GM12878 (cell line): Measurements from ENCODE around the gene TK2. TPM values are rescaled to one million over a fixed set of nuclear protein-coding genes. Genes with fewer than 3 reads are reported as not detected.

ENCODE experiments used
- ATAC-seq: fragments of 200-7000 bp; cut with Tn5 transposase; 3 replicates; pipeline ENCODE4 v1.9.1; 2020; ENCODE audit warnings: mild to moderate bottlenecking, moderate library complexity
- BruUV-seq: library from RNA; stranded (reverse); fragments of 400-500 nt; replicated peaks from 2 replicates; lab custom pipeline; 2021; lab: Mats Ljungman, UMichigan
- CTCF ChIA-PET: fragments of 300-600 bp; sonication (Branson Sonifier 250); formaldehyde crosslinking; extraction: SDS; loops from one replicate; lab custom pipeline; 2021; ENCODE audit warnings: inconsistent platforms; lab: Yijun Ruan, JAX
- POLR2A ChIA-PET: fragments of 350-600 bp; formaldehyde crosslinking; extraction: SDS; loops from one replicate; lab custom pipeline; 2021; ENCODE audit warnings: inconsistent platforms; lab: Charles Lee
- RAD21 ChIA-PET: fragments of 300-600 bp; sonication (Branson Sonifier 250); formaldehyde crosslinking; loops from one replicate; lab custom pipeline; 2023; ENCODE audit warnings: antibody characterized with exemption; ENCODE audit not compliant: unreplicated experiment; lab: Charles Lee
- SMC1A ChIA-PET: fragments of 300-600 bp; sonication (Branson Sonifier 250); formaldehyde crosslinking; loops from one replicate; lab custom pipeline; 2023; ENCODE audit not compliant: unreplicated experiment, uncharacterized antibody; lab: Charles Lee
- DNase-seq: peaks from one replicate; pipeline ENCODE4 v3.0.0-alpha.2; 2011; ENCODE audit warnings: low read depth, low spot score
- FAIRE-seq: peaks from 3 replicates; lab custom pipeline; 2011; peaks lifted over from hg19 to GRCh38; lab: Jason Lieb, UNC
- H2AFZ ChIP-seq: 2 replicates; pipeline ENCODE4 v1.6.0; 2011; ENCODE audit warnings: low read depth, low read length, control low read depth; ENCODE audit not compliant: control insufficient read depth
- H3K27ac ChIP-seq: 2 replicates; pipeline ENCODE4 v1.5.1; 2011; ENCODE audit warnings: control low read depth; ENCODE audit not compliant: control insufficient read depth, insufficient read depth
- H3K27me3 ChIP-seq, 2 experiments: replicated peaks in 1 of 2; 2 replicates each; pipeline versions ENCODE4 v1.6.0 to v1.6.1; 2011; ENCODE audit warnings: low read length in 1 of 2; ENCODE audit not compliant: control insufficient read depth in 2 of 2, insufficient read depth in 2 of 2
- H3K36me3 ChIP-seq, 2 experiments: 2 replicates each; pipeline ENCODE4 v1.5.1; 2011; ENCODE audit warnings: low read length in 1 of 2; ENCODE audit not compliant: control insufficient read depth in 2 of 2, insufficient read depth in 2 of 2
- H3K4me1 ChIP-seq: 2 replicates; pipeline ENCODE4 v1.6.1; 2011; ENCODE audit warnings: mild to moderate bottlenecking, low read length, moderate library complexity, mixed read lengths; ENCODE audit not compliant: control insufficient read depth, insufficient read depth
- H3K4me2 ChIP-seq: 2 replicates; pipeline ENCODE4 v1.6.0; 2011; ENCODE audit warnings: control low read depth; ENCODE audit not compliant: control insufficient read depth, insufficient read depth
- H3K4me3 ChIP-seq: fragments of 200-600 bp; sonication (generic); 2 replicates; pipeline ENCODE4 v1.5.1; 2016
- H3K79me2 ChIP-seq: 2 replicates; pipeline ENCODE4 v1.6.0; 2011; ENCODE audit warnings: low read length; ENCODE audit not compliant: control insufficient read depth, insufficient read depth
- H3K9ac ChIP-seq: 2 replicates; pipeline ENCODE4 v1.8.0; 2011; ENCODE audit warnings: low read length, control low read depth, mixed read lengths; ENCODE audit not compliant: control insufficient read depth, insufficient read depth
- H3K9me3 ChIP-seq: replicated peaks from 3 replicates; pipeline ENCODE4 v1.5.1; 2011; ENCODE audit warnings: mild to moderate bottlenecking, low read length; ENCODE audit not compliant: control insufficient read depth, insufficient read depth
- H4K20me1 ChIP-seq: 2 replicates; pipeline ENCODE4 v1.6.0; 2011; ENCODE audit not compliant: control insufficient read depth, insufficient read depth
- BCL11A ChIP-seq: IDR thresholded peaks from 2 replicates; pipeline ENCODE4 v1.6.1; 2011; ENCODE audit warnings: low read depth, low read length
- CHD2 ChIP-seq: IDR thresholded peaks from 2 replicates; pipeline ENCODE4 v1.6.1; 2011; ENCODE audit warnings: low read depth, low read length, improper control_type of control experiment, borderline replicate concordance
- FOXK2 ChIP-seq: fragments of 450-650 bp; IDR thresholded peaks from 2 replicates; pipeline ENCODE4 v1.6.1; 2017; ENCODE audit warnings: mild to moderate bottlenecking, moderate library complexity
- IKZF1 ChIP-seq: fragments of 450-650 bp; conservative IDR thresholded peaks from 2 replicates; pipeline ENCODE4 v1.6.1; 2017; ENCODE audit warnings: antibody characterized with exemption, mild to moderate bottlenecking
- JUND ChIP-seq: IDR thresholded peaks from 2 replicates; pipeline ENCODE4 v1.6.1; 2012; ENCODE audit warnings: low read depth, mild to moderate bottlenecking, low read length, improper control_type of control experiment, moderate library complexity
- MEF2B ChIP-seq: fragments of 450-650 bp; IDR thresholded peaks from 2 replicates; pipeline ENCODE4 v1.6.1; 2018; ENCODE audit warnings: mild to moderate bottlenecking, moderate library complexity; ENCODE audit not compliant: partially characterized antibody, poor library complexity, severe bottlenecking
- PAX5 ChIP-seq: IDR thresholded peaks from 2 replicates; pipeline ENCODE4 v1.6.1; 2011; ENCODE audit warnings: low read depth, low read length, borderline replicate concordance
- POLR2AphosphoS5 ChIP-seq: IDR thresholded peaks from 2 replicates; pipeline ENCODE4 v1.6.1; 2011; ENCODE audit warnings: mild to moderate bottlenecking, low read length, inconsistent platforms
- RAD21 ChIP-seq: IDR thresholded peaks from 2 replicates; pipeline ENCODE4 v1.6.1; 2011; ENCODE audit warnings: mild to moderate bottlenecking, low read depth, low read length, moderate library complexity; ENCODE audit not compliant: insufficient read depth
- YBX1 ChIP-seq: fragments of 450-650 bp; IDR thresholded peaks from 2 replicates; pipeline ENCODE4 v1.6.1; 2016; ENCODE audit warnings: antibody characterized with exemption
- WGBS: methylation state at CpG from one replicate; pipeline ENCODE4 v1.1.6; 2016; ENCODE audit warnings: low lambda C conversion rate; ENCODE audit not compliant: insufficient replicate concordance, insufficient coverage; ENCODE audit errors: missing lambda C conversion rate; 5-methylcytosine and 5-hydroxymethylcytosine counted together
- in situ Hi-C: fragments of 300-500 bp; cut with MboI; formaldehyde crosslinking; loops from 9 replicates; pipeline ENCODE4 v1.14.3; 2018; ENCODE audit warnings: mixed read lengths
- intact Hi-C: fragments of 100-400 bp; cut with micrococcal nuclease; formaldehyde crosslinking; loops from one replicate; pipeline ENCODE4 v1.14.2; 2022; ENCODE audit not compliant: unreplicated experiment
- polyA plus RNA-seq, 11 experiments: library from polyadenylated mRNA; depleted of rRNA in 4 of 11; unstranded in 6 of 11; stranded (reverse) in 5 of 11; fragments of >200 nt; fragmentation: Nextera tagmentation in 4 of 11; fragmentation: Illumina TruSeq in 1 of 11; extraction: Ambion mirVana in 4 of 11; extraction: Trizol in 1 of 11; gene quantifications; 1 replicate in 1 of 11; 2 replicates in 10 of 11; pipeline versions ENCODE4 v1.2.1 to v1.2.3, GENCODE V29; 2011 to 2016; ENCODE audit warnings: inconsistent platforms in 2 of 11, missing spikeins in 2 of 11, low read depth in 1 of 11
- total RNA-seq, 4 experiments: library from RNA; depleted of rRNA in 3 of 4; stranded (reverse); fragments of >200 nt in 3 of 4; fragmentation: Illumina TruSeq in 1 of 4; extraction: Trizol in 1 of 4; gene quantifications; 2 replicates each; pipeline versions ENCODE4 v1.2.1 to v1.2.3, GENCODE V29; 2013 to 2021
- TF ChIP-seq, protein P1 (sequence below): IDR thresholded peaks from 2 replicates; pipeline ENCODE4 v1.6.1; 2011; ENCODE audit warnings: borderline replicate concordance, low read depth, mild to moderate bottlenecking, moderate library complexity, mixed read lengths, low read length; ENCODE audit not compliant: insufficient read depth; ENCODE audit errors: extremely low read length

The TK2 gene
- total and polyA plus RNA-seq, 10 of the 15 experiments (the other 5 are each of a cell fraction or from before 2014, with no cell fraction given) = 1.3 to 12.4 (median 3.0) TPM

DNA sequence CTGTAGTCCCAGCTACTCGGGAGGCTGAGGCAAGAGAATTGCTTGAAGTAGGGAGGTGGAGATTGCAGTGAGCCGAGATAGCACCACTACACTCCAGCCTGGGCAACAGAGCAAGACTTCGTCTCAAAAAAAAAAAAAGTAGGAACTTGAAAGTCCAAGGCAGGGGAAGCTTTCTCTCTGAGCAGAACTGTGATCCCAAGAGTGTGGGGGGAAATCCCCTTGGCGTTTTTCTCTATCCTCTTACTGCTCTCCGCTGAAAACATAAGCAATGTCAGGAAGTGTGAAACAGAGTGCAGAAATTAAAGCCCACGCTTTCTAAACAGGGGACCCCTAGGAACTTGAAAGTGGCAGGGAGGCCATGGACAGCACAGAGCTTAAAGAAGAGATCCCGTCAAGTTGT is 44.8 kb upstream of the TK2 start (continued):
- TF ChIP-seq RAD21 = no peak
- TF ChIP-seq, protein P1, sequence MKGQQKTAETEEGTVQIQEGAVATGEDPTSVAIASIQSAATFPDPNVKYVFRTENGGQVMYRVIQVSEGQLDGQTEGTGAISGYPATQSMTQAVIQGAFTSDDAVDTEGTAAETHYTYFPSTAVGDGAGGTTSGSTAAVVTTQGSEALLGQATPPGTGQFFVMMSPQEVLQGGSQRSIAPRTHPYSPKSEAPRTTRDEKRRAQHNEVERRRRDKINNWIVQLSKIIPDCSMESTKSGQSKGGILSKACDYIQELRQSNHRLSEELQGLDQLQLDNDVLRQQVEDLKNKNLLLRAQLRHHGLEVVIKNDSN = no peak
- no peak for TF ChIP-seq JUND

DNA sequence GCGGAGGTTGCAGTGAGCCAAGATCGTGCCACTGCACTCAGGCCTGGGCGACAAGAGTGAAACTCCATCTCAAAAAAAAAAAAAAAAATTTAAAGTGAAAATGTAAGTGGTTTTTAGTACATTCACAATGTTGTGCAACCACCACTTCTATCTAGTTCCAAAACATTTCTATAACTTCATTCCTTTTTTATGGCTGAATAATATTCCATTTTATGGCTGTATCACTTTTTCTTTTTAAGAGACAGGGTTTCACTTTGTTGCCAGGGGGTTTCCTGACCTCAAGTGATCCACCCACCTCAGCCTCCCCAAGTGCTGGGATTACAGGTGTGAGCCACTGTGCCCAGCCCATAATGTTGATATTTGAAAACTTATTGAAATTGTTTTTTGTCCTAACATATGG is 42.9 kb upstream of the TK2 start:
- Histone ChIP-seq H3K4me3 (no peak overlapping the region), H3K9me3 (no peaks in the 10 kb centered on the region; the same call in 2 of the 3 replicates), H3K9ac (no peak overlapping the region), H2AFZ (no peak overlapping the region), H3K27me3 (peaks cover 0 to 4% of the 10 kb centered on the region in 2 experiments; a peak in 1 of 4 replicates), H3K36me3 (no peaks in the 10 kb centered on the region), H3K4me1 (peaks cover 12% of the 10 kb centered on the region), H3K27ac (no peak overlapping the region), H3K4me2 (no peak overlapping the region), H3K79me2 (no peaks in the 10 kb centered on the region), H4K20me1 (no peaks in the 10 kb centered on the region)
- no TSS peak for BruUV-seq
- RAD21 ChIA-PET = no interaction called here
- TF ChIP-seq PAX5 (no peak), FOXK2 (no peak), IKZF1 (no peak), MEF2B (no peak), POLR2AphosphoS5 (no peak), BCL11A (no peak), YBX1 (no peak), CHD2 (no peak)
- ATAC-seq = no peak
- 56% methylated on average over 3 of the region's 3 CpGs for WGBS
- FAIRE-seq = no peak
- no peak for DNase-seq
- SMC1A ChIA-PET = no interaction called here
- intact Hi-C loops = no loop called here
- CTCF ChIA-PET = interaction anchor here (2.8 kb wide), 1 partner anchor 11 kb away, joined by 9 read pairs; no protein-coding TSS in a partner anchor
- POLR2A ChIA-PET = interaction anchor here (0.6 kb wide), 1 partner anchor 80 kb away, joined by 3 read pairs; no protein-coding TSS in a partner anchor
- in situ Hi-C loops = no loop called here
